Measurements from ENCODE around the gene STARD6. TPM values are rescaled to one million over a fixed set of nuclear protein-coding genes. Genes with fewer than 3 reads are reported as not detected.

The STARD6 gene
- total RNA-seq, 1 experiment from 2014 or later, result not detected

Other genes starting within 250 kb of the STARD6 start
- gene MBD2, start 133.2 kb downstream of the STARD6 start, total RNA-seq (2022), result 179 and 194 TPM in 2 replicates
- gene POLI, start 88.3 kb downstream of the STARD6 start, total RNA-seq (2022), result 34.7 and 37.4 TPM in 2 replicates
- gene C18orf54, start within 50 bp of the STARD6 start, total RNA-seq (2022), result 4.4 and 5.5 TPM in 2 replicates
- gene DYNAP, start 233.4 kb upstream of the STARD6 start, total RNA-seq (2022), result 0.59 and 0.86 TPM in 2 replicates